PC-3 (cell line): ENCODE measurements around the gene PRDX5. TPM values are rescaled to one million over a fixed set of nuclear protein-coding genes. Genes with fewer than 3 reads are reported as not detected.

Source experiments
- ATAC-seq: fragments of 200-7000 bp; cut with Tn5 transposase; 2 replicates; pipeline ENCODE4 v1.9.1; 2020; ENCODE audit warnings: mild to moderate bottlenecking, moderate library complexity
- BruUV-seq: library from RNA; stranded (reverse); fragments of 400-500 nt; replicated peaks from 2 replicates; lab custom pipeline; 2021; lab: Mats Ljungman, UMichigan
- CTCF ChIA-PET: fragments of 300-600 bp; sonication (Branson Sonifier 250); formaldehyde crosslinking; loops from one replicate; lab custom pipeline; 2022; ENCODE audit warnings: antibody characterized with exemption; lab: Charles Lee
- POLR2A ChIA-PET: fragments of 300-600 bp; sonication (Branson Sonifier 250); formaldehyde crosslinking; loops from one replicate; lab custom pipeline; 2022; ENCODE audit warnings: antibody characterized with exemption; ENCODE audit not compliant: unreplicated experiment; lab: Charles Lee
- DNase-seq: peaks from one replicate; pipeline ENCODE4 v3.0.0-alpha.2; 2015
- H2AFZ ChIP-seq: fragments of 300-600 bp; sonication (generic); 2 replicates; pipeline ENCODE4 v1.6.0; 2016; ENCODE audit warnings: antibody characterized with exemption, low read length
- H3F3A ChIP-seq: fragments of 300-600 bp; sonication (generic); one replicate; pipeline ENCODE4 v1.6.0; 2017; ENCODE audit warnings: antibody characterized with exemption, low read length, control low read depth, mild to moderate bottlenecking; ENCODE audit not compliant: unreplicated experiment
- H3K27ac ChIP-seq: fragments of 300-600 bp; sonication (generic); 2 replicates; pipeline ENCODE4 v1.5.1; 2016; ENCODE audit warnings: mild to moderate bottlenecking, low read length
- H3K27me3 ChIP-seq: fragments of 300-600 bp; sonication (generic); 2 replicates; pipeline ENCODE4 v1.6.1; 2016; ENCODE audit warnings: low read length, mixed read lengths
- H3K36me3 ChIP-seq: fragments of 300-600 bp; sonication (generic); 2 replicates; pipeline ENCODE4 v1.6.1; 2016; ENCODE audit warnings: low read depth, mixed run types, low read length, mixed read lengths
- H3K4me1 ChIP-seq: fragments of 300-600 bp; sonication (generic); 2 replicates; pipeline ENCODE4 v1.5.1; 2016; ENCODE audit warnings: low read length; ENCODE audit not compliant: insufficient read depth
- H3K4me2 ChIP-seq: fragments of 300-600 bp; sonication (generic); 2 replicates; pipeline ENCODE4 v1.6.0; 2016; ENCODE audit warnings: low read length
- H3K4me3 ChIP-seq: fragments of 300-600 bp; sonication (generic); 2 replicates; pipeline ENCODE4 v1.5.1; 2016; ENCODE audit warnings: mild to moderate bottlenecking, low read length, mixed read lengths
- H3K79me2 ChIP-seq: fragments of 300-600 bp; sonication (generic); 2 replicates; pipeline ENCODE4 v1.6.1; 2017; ENCODE audit warnings: low read length, mixed read lengths
- H3K9ac ChIP-seq: fragments of 300-600 bp; sonication (generic); 2 replicates; pipeline ENCODE4 v1.6.0; 2016; ENCODE audit warnings: mild to moderate bottlenecking, low read length
- H3K9me2 ChIP-seq: fragments of 300-600 bp; sonication (generic); replicated peaks from 2 replicates; pipeline ENCODE4 v1.6.1; 2016; ENCODE audit warnings: mixed run types, low read length, mixed read lengths
- H3K9me3 ChIP-seq: fragments of 300-600 bp; sonication (generic); 2 replicates; pipeline ENCODE4 v1.6.1; 2016; ENCODE audit warnings: low read length, mixed read lengths
- H4K20me1 ChIP-seq: fragments of 300-600 bp; sonication (generic); 2 replicates; pipeline ENCODE4 v1.6.1; 2016; ENCODE audit warnings: low read length, mixed read lengths
- EZH2 ChIP-seq: fragments of 300-600 bp; sonication (generic); IDR thresholded peaks from one replicate; pipeline ENCODE4 v1.6.1; 2017; ENCODE audit warnings: antibody characterized with exemption, mild to moderate bottlenecking, low read length; ENCODE audit not compliant: unreplicated experiment
- EZH2phosphoT487 ChIP-seq: fragments of 300-600 bp; sonication (generic); IDR thresholded peaks from 2 replicates; pipeline ENCODE4 v1.6.1; 2018; ENCODE audit warnings: mild to moderate bottlenecking, antibody characterized with exemption, low read length, borderline replicate concordance
- intact Hi-C: fragments of 100-400 bp; cut with micrococcal nuclease; formaldehyde crosslinking; loops from 2 replicates; pipeline ENCODE4 v1.9.0; 2023
- total RNA-seq: library from RNA; depleted of rRNA; stranded (reverse); fragments of >200 nt; gene quantifications from 2 replicates; pipeline ENCODE4 v1.2.3, GENCODE V29; 2014
- TF ChIP-seq, protein P1 (sequence below): fragments of 300-600 bp; sonication (generic); conservative IDR thresholded peaks from 2 replicates; pipeline ENCODE4 v1.5.1; 2017; ENCODE audit warnings: antibody characterized with exemption, low read depth, mild to moderate bottlenecking, low read length

Gene PRDX5
- total RNA-seq, 1 experiment from 2014 or later: 467 TPM

DNA sequence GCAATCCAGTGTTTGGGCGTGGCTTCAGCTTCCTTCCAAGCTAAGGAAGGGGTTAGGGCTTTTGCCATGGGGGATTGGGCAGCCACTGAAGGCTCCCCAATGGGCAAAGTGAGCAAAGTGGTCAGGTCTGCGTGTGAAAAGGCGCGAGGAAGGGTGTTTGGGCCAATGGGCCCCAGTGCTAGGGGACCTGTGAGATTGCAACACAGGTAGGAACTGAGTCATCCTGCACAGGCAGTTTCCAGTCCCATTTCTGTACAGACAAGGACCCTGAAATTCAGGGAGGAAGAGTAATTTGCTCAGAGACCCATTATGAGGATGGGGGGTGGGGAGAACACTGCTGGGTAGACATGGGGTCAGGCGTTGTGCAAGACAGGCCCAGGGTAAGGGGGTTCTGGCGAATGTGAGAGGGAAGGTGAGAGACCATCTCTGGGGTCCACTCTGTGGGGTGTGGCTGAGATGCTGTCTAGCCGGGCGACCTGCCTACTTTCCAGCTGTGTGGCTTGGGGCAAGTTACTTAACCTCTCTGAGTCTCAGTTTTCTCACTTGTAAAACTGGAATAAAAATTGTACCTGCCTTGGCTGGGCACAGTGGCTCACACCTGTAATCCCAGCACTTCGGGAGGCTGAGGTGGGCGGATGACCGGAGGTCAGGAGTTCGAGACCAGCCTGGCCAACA, 29.4 kb downstream of the PRDX5 start:
- Histone ChIP-seq H3K79me2 (no peaks in the 10 kb centered on the region), H2AFZ (peak overlapping the region; percentile 15; the same call in 1 of the 2 replicates), H3K4me3 (no peak overlapping the region), H3K9ac (no peak overlapping the region), H3K9me2 (no peaks in the 10 kb centered on the region), H4K20me1 (no peaks in the 10 kb centered on the region), H3K27me3 (no peaks in the 10 kb centered on the region), H3K4me2 (no peak overlapping the region), H3F3A (no peaks in the 10 kb centered on the region), H3K4me1 (peaks cover 6% of the 10 kb centered on the region), H3K9me3 (no peaks in the 10 kb centered on the region), H3K36me3 (no peaks in the 10 kb centered on the region), H3K27ac (no peak overlapping the region)
- CTCF ChIA-PET: interaction anchor here (2.2 kb wide), 1 partner anchor 8 kb away, joined by 9 read pairs; no protein-coding TSS in a partner anchor
- ATAC-seq (no peak), DNase-seq (peak; percentile 58)
- TF ChIP-seq EZH2phosphoT487 (no peak), EZH2 (no peak)
- TF ChIP-seq, protein P1, sequence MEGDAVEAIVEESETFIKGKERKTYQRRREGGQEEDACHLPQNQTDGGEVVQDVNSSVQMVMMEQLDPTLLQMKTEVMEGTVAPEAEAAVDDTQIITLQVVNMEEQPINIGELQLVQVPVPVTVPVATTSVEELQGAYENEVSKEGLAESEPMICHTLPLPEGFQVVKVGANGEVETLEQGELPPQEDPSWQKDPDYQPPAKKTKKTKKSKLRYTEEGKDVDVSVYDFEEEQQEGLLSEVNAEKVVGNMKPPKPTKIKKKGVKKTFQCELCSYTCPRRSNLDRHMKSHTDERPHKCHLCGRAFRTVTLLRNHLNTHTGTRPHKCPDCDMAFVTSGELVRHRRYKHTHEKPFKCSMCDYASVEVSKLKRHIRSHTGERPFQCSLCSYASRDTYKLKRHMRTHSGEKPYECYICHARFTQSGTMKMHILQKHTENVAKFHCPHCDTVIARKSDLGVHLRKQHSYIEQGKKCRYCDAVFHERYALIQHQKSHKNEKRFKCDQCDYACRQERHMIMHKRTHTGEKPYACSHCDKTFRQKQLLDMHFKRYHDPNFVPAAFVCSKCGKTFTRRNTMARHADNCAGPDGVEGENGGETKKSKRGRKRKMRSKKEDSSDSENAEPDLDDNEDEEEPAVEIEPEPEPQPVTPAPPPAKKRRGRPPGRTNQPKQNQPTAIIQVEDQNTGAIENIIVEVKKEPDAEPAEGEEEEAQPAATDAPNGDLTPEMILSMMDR: no peak
- POLR2A ChIA-PET: no interaction called here
- intact Hi-C loops: no loop called here
- BruUV-seq: no TSS peak

- H3K79me2 ChIP-seq: no peaks in the 10 kb centered on the region
- intact Hi-C loops: no loop called here
- BruUV-seq: no TSS peak
- ATAC-seq (no peak), DNase-seq (no peak)
- no peak overlapping the region for H3K9ac ChIP-seq
- no peaks in the 10 kb centered on the region for H3K9me3 ChIP-seq
- H3K27ac ChIP-seq: no peak overlapping the region
- H3K27me3 ChIP-seq: no peaks in the 10 kb centered on the region
- H2AFZ ChIP-seq: no peak overlapping the region
- no peaks in the 10 kb centered on the region for H3K36me3 ChIP-seq
- no peaks in the 10 kb centered on the region for H3F3A ChIP-seq
- no peaks in the 10 kb centered on the region for H4K20me1 ChIP-seq
- POLR2A ChIA-PET: no interaction called here
- TF ChIP-seq EZH2phosphoT487: no peak
- TF ChIP-seq, protein P1: no peak
- no peak for TF ChIP-seq EZH2
- H3K4me1 ChIP-seq: peaks cover 6% of the 10 kb centered on the region
- CTCF ChIA-PET: no interaction called here
- no peak overlapping the region for H3K4me3 ChIP-seq
- H3K9me2 ChIP-seq: no peaks in the 10 kb centered on the region
- no peak overlapping the region for H3K4me2 ChIP-seq
These were observed 30.6 kb downstream of the PRDX5 start for GRCh38 chr11:64348383-64349024.

DNA sequence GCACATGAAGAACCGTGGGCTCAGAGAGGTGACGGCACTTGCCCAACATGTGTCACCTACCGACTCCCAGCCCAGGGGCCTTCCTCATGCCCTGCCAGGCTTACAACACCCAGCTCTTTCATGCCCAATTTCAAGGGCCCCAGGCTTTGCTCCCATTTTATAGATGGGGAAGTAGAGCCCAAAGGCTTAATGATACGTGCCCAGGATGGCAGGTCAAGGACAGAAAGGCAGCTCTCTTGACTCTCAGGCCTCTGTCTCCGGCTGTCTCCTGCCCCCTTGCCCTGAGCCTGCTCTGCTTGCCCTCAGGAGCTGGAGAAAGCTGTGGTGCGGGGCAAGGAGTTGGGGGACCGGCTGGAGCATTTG, 31.1 kb downstream of the PRDX5 start:
- Histone ChIP-seq H3F3A (no peaks in the 10 kb centered on the region), H3K4me3 (no peak overlapping the region), H2AFZ (no peak overlapping the region), H3K27ac (no peak overlapping the region), H3K9me2 (no peaks in the 10 kb centered on the region), H3K4me1 (peaks cover 6% of the 10 kb centered on the region), H3K27me3 (no peaks in the 10 kb centered on the region), H3K9me3 (no peaks in the 10 kb centered on the region), H3K4me2 (no peak overlapping the region), H4K20me1 (no peaks in the 10 kb centered on the region), H3K36me3 (no peaks in the 10 kb centered on the region), H3K79me2 (no peaks in the 10 kb centered on the region), H3K9ac (no peak overlapping the region)
- no peak for DNase-seq
- BruUV-seq: no TSS peak
- no peak for TF ChIP-seq EZH2
- no peak for TF ChIP-seq EZH2phosphoT487
- TF ChIP-seq, protein P1: no peak
- ChIA-PET CTCF (no interaction called here), POLR2A (interaction anchor here (0.7 kb wide), 1 partner anchor 31 kb away, joined by 3 read pairs; the partner anchor contains the start of genes PRDX5 and TRMT112)
- intact Hi-C loops: no loop called here
- no peak for ATAC-seq
